LNCAP (cell line): ENCODE results near the gene DCC.

Experiments
- CTCF ChIP-seq: fragments of 450-650 bp; IDR thresholded peaks from 2 replicates; pipeline ENCODE4 v1.5.1; 2017; ENCODE audit warnings: mild to moderate bottlenecking

The DCC gene

DNA sequence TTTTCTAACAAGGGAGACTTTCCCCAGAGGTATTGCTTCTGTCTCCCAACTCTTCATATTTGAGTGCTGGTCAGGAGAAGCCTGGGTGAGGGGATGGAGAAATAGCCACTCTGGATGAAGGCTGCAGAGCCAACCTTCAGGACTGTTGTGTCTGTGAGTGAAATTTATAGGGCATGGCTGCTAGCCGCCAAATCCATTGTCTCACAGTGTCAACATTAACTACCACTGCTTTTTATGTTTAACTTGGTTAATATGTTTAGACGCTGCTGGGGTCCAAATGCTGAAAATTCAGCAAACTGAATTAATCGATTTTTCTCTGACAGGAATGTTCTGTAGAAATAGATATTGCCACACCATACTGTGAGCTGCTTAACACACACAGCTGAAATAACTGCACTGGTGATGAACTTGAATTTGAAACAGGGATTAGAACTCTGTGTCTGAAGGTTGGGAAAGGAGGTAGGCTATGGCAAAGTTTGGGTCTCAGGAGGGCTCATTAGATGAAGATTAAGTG lies 281.0 kb downstream of the DCC start:
- no peak for TF ChIP-seq CTCF

GRCh38 chr18:52624702-52625101 lies 284.7 kb downstream of the DCC start:
- no peak for TF ChIP-seq CTCF

GRCh38 chr18:52636536-52636935 lies 296.5 kb downstream of the DCC start:
- no peak for TF ChIP-seq CTCF

DNA sequence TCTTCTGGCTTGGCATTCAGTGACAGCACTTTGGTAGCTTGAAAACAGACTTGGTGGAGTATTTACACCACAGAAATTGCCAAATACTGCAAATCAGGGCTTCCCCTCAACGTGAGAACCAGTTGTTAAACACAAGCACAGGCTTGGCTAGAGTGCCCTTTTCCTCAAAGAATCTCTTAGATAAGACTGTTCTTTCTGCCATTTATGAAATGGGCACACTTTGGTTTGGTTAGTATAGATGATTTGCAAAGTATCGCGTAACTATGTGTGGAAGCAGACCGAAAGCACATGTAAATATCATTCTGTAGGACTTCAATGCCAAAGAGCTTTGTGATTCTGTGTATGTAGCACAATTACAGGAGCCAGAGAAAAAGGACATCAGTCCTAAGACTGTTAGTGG lies 308.2 kb downstream of the DCC start:
- no peak for TF ChIP-seq CTCF

DNA sequence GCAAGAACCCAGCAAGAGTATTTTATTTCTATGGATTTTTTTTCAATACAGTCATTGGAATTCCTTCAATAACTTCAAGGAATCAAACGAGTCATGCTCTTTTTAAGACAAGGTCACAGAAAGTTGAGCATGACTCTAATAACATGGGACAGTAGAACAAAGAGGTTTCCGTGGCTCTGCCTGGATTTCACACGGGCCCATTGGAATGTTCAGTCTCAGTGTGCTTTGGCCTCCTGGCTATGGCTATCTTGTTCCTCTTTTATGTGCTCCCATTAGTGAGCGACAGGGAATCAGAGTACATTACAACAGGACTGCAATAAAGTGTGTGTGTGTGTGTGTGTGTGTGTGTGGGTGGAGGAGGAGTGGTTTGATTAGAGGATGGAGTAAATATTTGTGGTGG lies 312.4 kb downstream of the DCC start:
- no peak for TF ChIP-seq CTCF

- TF ChIP-seq CTCF = no peak
Measured at GRCh38 chr18:52657043-52657805, 317.2 kb downstream of the DCC start.

GRCh38 chr18:52667463-52668065 lies 327.6 kb downstream of the DCC start:
- TF ChIP-seq CTCF = no peak
